ENCODE data around the gene FHOD3. TPM values are rescaled to one million over a fixed set of nuclear protein-coding genes. Genes with fewer than 3 reads are reported as not detected.

Gene FHOD3
- polyA plus RNA-seq, 1 experiment: 41.1 TPM

DNA sequence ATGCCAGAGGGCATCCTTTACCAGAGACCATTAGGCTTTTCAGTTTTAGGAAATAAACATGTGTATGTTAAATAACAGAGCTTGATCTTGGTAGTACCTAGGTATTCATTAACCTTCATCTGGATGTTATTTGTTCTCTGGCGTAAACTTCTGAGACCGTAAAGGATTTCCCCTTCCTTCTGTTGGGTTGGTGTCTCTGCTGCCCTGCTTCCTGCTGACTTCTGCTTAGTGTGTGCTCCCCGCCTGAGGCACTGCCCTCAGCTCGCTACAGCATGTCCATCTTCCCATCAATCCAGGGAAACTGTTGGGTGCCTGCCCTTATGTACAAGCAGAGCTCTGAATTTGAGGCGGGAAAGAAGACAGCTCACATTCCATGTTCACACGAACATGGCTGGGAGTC, 353.4 kb downstream of the FHOD3 start:
- CTCF ChIA-PET: interaction anchor here (1.4 to 1.5 kb wide), 2 partner anchors 37 to 555 kb away, joined by 4 to 9 read pairs; no protein-coding TSS in a partner anchor
- DNase-seq (ENCODE audit: low read depth, low spot score): no peak
- no peak overlapping the region for H3K4me3 ChIP-seq (ENCODE audit: low read depth, low read length)
- POLR2A ChIA-PET: no interaction called here
- no peaks in the 10 kb centered on the region for H3K9me3 ChIP-seq (ENCODE audit: control insufficient read depth, insufficient read depth, low read length)
- H3K27ac ChIP-seq (ENCODE audit: low read depth, low read length): no peak overlapping the region
- TF ChIP-seq, protein P1, sequence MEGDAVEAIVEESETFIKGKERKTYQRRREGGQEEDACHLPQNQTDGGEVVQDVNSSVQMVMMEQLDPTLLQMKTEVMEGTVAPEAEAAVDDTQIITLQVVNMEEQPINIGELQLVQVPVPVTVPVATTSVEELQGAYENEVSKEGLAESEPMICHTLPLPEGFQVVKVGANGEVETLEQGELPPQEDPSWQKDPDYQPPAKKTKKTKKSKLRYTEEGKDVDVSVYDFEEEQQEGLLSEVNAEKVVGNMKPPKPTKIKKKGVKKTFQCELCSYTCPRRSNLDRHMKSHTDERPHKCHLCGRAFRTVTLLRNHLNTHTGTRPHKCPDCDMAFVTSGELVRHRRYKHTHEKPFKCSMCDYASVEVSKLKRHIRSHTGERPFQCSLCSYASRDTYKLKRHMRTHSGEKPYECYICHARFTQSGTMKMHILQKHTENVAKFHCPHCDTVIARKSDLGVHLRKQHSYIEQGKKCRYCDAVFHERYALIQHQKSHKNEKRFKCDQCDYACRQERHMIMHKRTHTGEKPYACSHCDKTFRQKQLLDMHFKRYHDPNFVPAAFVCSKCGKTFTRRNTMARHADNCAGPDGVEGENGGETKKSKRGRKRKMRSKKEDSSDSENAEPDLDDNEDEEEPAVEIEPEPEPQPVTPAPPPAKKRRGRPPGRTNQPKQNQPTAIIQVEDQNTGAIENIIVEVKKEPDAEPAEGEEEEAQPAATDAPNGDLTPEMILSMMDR (IDR thresholded peaks at IDR 0.05; ENCODE audit: low read depth, low read length): no peak
- no peaks in the 10 kb centered on the region for H3K27me3 ChIP-seq (ENCODE audit: control insufficient read depth, insufficient read depth, low read length)

DNA sequence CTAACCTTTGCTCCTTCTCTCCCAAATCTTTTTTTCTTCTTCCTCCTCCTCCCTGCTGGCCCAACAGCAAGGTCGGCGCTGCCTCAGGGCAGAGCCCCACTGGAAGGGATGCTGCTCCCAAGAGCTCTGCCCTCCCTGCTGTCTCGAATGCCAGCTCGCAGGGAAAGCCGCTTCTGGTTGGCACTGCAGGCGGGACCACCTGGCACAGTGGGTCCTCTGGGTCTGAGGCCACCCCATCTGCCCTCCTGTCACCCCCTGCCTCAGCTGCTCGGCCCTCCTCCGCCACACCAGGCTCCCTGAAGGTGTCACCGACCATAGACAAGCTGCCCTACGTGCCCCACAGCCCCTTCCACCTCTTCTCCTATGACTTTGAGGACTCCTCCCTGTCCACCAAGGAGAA, 355.0 kb downstream of the FHOD3 start:
- ChIA-PET POLR2A (no interaction called here), CTCF (no interaction called here)
- TF ChIP-seq, protein P1 (IDR thresholded peaks at IDR 0.05; ENCODE audit: low read depth, low read length): no peak
- no peak for DNase-seq (ENCODE audit: low read depth, low spot score)
- Histone ChIP-seq H3K9me3 (ENCODE audit: control insufficient read depth, insufficient read depth, low read length) (no peaks in the 10 kb centered on the region), H3K27ac (ENCODE audit: low read depth, low read length) (no peak overlapping the region), H3K4me3 (ENCODE audit: low read depth, low read length) (no peak overlapping the region), H3K27me3 (ENCODE audit: control insufficient read depth, insufficient read depth, low read length) (no peaks in the 10 kb centered on the region)

DNA sequence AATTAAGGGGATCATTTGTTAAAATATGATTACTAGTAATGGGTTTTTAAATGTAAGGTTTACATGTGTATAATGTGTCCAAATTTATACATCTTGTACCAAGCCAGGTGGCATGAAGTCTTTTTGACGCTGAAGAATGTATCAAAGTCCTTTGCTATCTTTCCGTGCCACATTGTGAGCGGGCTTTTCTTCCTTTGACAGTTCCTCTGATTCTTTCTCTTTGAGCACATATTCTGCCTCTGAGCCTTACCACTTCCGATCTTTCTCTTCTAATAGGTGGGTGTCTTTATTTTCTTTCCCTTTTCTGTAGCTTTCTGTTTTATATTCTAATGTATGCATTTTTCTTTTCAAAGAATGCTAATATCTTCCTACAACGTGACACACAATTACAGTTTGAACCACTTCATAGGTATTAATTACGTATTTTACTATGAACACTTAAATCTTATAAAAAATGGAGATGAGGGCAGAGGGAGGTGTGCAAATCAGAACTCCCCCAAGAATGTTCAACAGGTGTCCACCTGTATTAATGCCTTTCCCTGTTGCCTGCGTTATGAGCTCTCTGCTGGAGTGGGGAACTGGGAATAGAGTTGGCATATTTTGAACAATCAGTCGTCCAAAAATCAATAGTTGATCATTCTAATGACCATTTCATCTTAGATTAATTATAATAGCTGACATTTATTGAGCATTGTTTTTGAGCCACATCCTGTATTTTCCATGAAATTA, 355.8 kb downstream of the FHOD3 start:
- H3K27me3 ChIP-seq (ENCODE audit: control insufficient read depth, insufficient read depth, low read length): no peaks in the 10 kb centered on the region
- H3K27ac ChIP-seq (ENCODE audit: low read depth, low read length): no peak overlapping the region
- CTCF ChIA-PET: interaction anchor here (2.4 kb wide), 1 partner anchor 34 kb away, joined by 19 read pairs; no protein-coding TSS in a partner anchor
- no peaks in the 10 kb centered on the region for H3K9me3 ChIP-seq (ENCODE audit: control insufficient read depth, insufficient read depth, low read length)
- POLR2A ChIA-PET: no interaction called here
- TF ChIP-seq, protein P1 (IDR thresholded peaks at IDR 0.05; ENCODE audit: low read depth, low read length): no peak
- DNase-seq (ENCODE audit: low read depth, low spot score): no peak
- H3K4me3 ChIP-seq (ENCODE audit: low read depth, low read length): no peak overlapping the region

DNA sequence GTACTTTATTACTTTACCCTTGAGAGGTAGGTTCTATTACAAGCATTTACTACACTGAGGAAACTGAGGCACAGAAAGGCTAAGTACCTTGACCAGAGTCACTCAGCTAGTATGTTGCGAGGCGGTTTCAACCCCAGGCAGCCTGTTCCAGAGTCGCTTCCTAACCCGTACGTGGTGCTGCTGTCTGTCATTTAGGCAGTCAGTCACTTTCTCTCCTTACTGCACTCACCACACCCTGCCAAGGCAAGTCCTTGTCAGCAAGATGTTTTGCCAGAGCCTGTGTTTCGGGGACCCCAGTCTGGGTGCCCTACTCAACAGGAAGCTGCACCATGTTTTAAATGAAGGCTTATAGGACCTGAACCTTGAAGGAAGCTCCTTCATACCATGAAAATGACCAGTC, 356.4 kb downstream of the FHOD3 start:
- DNase-seq (ENCODE audit: low read depth, low spot score): no peak
- TF ChIP-seq, protein P1 (IDR thresholded peaks at IDR 0.05; ENCODE audit: low read depth, low read length): no peak
- Histone ChIP-seq H3K9me3 (ENCODE audit: control insufficient read depth, insufficient read depth, low read length) (no peaks in the 10 kb centered on the region), H3K27me3 (ENCODE audit: control insufficient read depth, insufficient read depth, low read length) (no peaks in the 10 kb centered on the region), H3K27ac (ENCODE audit: low read depth, low read length) (no peak overlapping the region), H3K4me3 (ENCODE audit: low read depth, low read length) (no peak overlapping the region)
- POLR2A ChIA-PET: no interaction called here
- CTCF ChIA-PET: interaction anchor here (1.0 to 2.4 kb wide), 2 partner anchors 9 to 34 kb away, joined by 4 to 19 read pairs; no protein-coding TSS in a partner anchor

- H3K9me3 ChIP-seq (ENCODE audit: control insufficient read depth, insufficient read depth, low read length): no peaks in the 10 kb centered on the region
Observed at GRCh38 chr18:36655074-36655473, 357.6 kb downstream of the FHOD3 start.

More at GRCh38 chr18:36655074-36655473, 357.6 kb downstream of the FHOD3 start:
- TF ChIP-seq, protein P1 (IDR thresholded peaks at IDR 0.05; ENCODE audit: low read depth, low read length): no peak
- Histone ChIP-seq H3K27ac (ENCODE audit: low read depth, low read length) (no peak overlapping the region), H3K4me3 (ENCODE audit: low read depth, low read length) (no peak overlapping the region), H3K27me3 (ENCODE audit: control insufficient read depth, insufficient read depth, low read length) (no peaks in the 10 kb centered on the region)
- ChIA-PET POLR2A (interaction anchor here (0.6 kb wide), 1 partner anchor 542 kb away, joined by 5 read pairs; no protein-coding TSS in a partner anchor), CTCF (interaction anchor here (1.0 to 2.4 kb wide), 2 partner anchors 8 to 33 kb away, joined by 4 to 19 read pairs; no protein-coding TSS in a partner anchor)
- DNase-seq (ENCODE audit: low read depth, low spot score): no peak

Data from AG04450 (cell line).